ENCODE data around the gene PLK5. TPM values are rescaled to one million over a fixed set of nuclear protein-coding genes. Genes with fewer than 3 reads are reported as not detected.

Gene PLK5
- total and polyA plus RNA-seq, 4 donors = 0.03 TPM; not detected in 3

DNA sequence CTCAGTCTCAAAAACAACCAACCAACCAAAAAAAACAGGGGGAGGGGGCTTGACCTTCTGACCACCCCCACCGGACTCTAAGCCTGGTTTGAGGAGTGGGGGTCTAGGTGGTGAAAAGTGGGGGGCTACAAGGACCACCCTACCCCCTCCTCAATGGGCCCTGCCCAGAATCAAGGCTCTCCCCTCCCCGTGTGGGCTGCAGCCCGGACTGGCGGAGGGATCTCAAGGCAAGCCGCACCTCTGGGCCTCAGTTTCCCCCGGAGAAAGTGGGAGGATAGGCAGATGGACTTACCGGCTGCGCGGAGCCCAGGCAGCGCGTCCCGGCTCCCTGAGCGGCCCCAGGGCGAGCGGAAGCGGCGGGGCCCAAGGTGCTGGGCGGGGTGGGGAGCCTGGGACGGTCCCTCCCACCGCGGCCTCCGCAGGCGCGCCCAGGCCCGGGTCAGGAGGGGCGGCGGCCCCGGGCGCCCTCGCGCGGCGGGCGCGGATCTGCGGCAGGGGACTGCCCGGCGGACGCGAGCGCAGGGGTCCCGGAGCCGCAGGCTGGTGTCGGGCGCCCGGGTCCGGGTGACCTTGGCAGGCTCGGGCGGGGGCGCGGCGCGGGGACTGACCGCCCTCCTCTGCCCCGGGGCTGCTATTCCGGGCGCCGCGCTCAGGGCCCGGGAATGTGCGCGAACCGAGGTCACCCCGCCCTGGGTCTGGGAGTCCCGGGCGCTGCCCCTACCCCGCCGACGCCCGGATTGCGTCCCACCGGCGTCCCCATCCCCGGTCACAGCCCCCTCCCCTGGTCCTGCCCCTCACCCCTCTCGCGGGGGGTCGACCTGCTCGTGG lies 11.0 kb upstream of the PLK5 start, which contains the start of gene ADAMTSL5 (continued):
- TF ChIP-seq EGR1 (IDR thresholded peaks at IDR 0.05; ENCODE audit: low read depth in 2 of 2) (no peak), FOXA2 (IDR thresholded peaks at IDR 0.05) (no peak), HNF4G (IDR thresholded peaks at IDR 0.05) (no peak)

DNA sequence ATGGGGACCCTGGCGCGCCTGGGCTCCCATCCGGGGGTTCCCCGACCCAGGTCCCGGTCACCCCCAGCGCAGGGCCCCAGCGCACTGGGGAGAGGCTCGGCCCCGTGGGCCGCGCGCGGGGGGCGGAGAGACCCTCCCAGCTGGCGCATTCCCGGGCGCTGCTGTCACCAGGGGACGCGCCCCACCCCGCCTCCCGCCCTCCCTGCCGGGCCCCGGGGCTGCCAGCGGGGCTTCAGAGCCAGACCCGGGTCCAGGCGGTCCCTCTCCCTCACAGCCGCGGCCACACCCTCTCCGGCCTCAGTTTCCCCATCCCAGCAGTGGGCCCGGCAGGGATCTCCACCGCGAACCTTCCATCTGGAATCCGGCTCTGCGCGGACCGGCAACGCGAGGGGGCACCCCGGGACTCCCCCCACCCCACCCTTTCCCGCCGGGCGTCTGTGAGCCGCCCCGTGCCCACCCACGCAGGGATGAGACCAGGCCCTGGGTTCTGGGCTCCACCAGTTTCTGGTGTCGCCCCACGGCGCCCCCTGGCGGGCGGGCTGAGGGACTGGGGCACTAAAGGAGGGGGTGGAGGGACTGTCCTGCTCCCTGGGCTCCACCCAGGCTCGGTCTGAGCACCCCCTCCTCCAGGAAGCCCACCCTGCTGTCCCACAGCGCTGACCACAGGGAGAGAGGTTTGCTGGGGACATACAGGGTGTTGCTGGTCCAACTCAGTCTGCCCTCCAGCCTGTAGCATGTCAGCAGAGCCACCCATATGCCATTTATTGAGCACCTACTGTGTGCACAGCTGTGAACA lies 10.2 kb upstream of the PLK5 start:
- H3K4me3 ChIP-seq (ENCODE audit: low read depth in 1 of 3, low read length in 3 of 3) = peak overlapping the region in 1 of 3 donors; percentile 40
- H3K9ac ChIP-seq (ENCODE audit: low read depth in 1 of 2, low read length in 2 of 2) = no peak overlapping the region
- H3K36me3 ChIP-seq (ENCODE audit: control insufficient read depth in 4 of 4, insufficient read depth in 3 of 4, low read depth in 1 of 4, low read length in 3 of 4) = no peaks in the 10 kb centered on the region
- H3K4me1 ChIP-seq (ENCODE audit: control insufficient read depth in 4 of 4, insufficient read depth in 4 of 4, low read length in 3 of 4) = peaks cover 0 to 17% (median 7%) of the 10 kb centered on the region in 4 donors
- no peaks in the 10 kb centered on the region for H3K9me3 ChIP-seq (ENCODE audit: control insufficient read depth in 4 of 4, low read length in 3 of 4)
- peak; percentile 66 for DNase-seq (ENCODE audit: low spot score)
- TF ChIP-seq JUND (IDR thresholded peaks at IDR 0.05) (no peak), GABPA (IDR thresholded peaks at IDR 0.05 in 1 of 2, conservative IDR thresholded peaks at IDR 0.05 in 1 of 2) (no peak), RAD21 (IDR thresholded peaks at IDR 0.05) (peak; percentile 64 to 79)
- TF ChIP-seq, protein P1, sequence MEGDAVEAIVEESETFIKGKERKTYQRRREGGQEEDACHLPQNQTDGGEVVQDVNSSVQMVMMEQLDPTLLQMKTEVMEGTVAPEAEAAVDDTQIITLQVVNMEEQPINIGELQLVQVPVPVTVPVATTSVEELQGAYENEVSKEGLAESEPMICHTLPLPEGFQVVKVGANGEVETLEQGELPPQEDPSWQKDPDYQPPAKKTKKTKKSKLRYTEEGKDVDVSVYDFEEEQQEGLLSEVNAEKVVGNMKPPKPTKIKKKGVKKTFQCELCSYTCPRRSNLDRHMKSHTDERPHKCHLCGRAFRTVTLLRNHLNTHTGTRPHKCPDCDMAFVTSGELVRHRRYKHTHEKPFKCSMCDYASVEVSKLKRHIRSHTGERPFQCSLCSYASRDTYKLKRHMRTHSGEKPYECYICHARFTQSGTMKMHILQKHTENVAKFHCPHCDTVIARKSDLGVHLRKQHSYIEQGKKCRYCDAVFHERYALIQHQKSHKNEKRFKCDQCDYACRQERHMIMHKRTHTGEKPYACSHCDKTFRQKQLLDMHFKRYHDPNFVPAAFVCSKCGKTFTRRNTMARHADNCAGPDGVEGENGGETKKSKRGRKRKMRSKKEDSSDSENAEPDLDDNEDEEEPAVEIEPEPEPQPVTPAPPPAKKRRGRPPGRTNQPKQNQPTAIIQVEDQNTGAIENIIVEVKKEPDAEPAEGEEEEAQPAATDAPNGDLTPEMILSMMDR (IDR thresholded peaks at IDR 0.05; ENCODE audit: low read depth, low read length, missing input control) = peak; percentile 67
- no peak overlapping the region for H3K27ac ChIP-seq (ENCODE audit: low read depth in 1 of 2, low read length in 2 of 2)
- WGBS = 8% methylated on average over 52 of the region's 52 CpGs
- peaks cover 0 to 3% (median 0%) of the 10 kb centered on the region in 4 donors for H3K27me3 ChIP-seq (ENCODE audit: control insufficient read depth in 4 of 4, insufficient read depth in 4 of 4, low read length in 3 of 4)

DNA sequence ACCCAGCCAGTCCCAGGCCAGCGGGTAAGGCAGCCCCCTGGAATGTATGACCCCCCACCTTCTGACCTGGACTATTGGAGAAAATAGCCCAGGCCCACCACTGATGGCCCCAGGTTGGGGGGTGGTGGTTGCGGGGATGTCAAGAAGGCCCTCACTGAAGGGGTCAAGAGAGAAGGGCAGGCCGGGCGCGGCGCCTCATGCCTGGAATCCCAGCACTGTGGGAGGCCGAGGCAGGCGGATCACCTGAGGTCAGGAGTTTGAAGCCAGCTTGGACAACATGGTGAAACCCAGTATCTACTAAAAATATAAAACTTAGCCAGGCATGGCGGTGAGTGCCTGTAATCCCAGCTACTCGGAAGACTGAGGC lies 9.6 kb upstream of the PLK5 start:
- H3K9me3 ChIP-seq (ENCODE audit: control insufficient read depth in 4 of 4, low read length in 3 of 4) = no peaks in the 10 kb centered on the region
- peaks cover 0 to 3% (median 0%) of the 10 kb centered on the region in 4 donors for H3K27me3 ChIP-seq (ENCODE audit: control insufficient read depth in 4 of 4, insufficient read depth in 4 of 4, low read length in 3 of 4)
- H3K9ac ChIP-seq (ENCODE audit: low read depth in 1 of 2, low read length in 2 of 2) = no peak overlapping the region
- H3K4me3 ChIP-seq (ENCODE audit: low read depth in 1 of 3, low read length in 3 of 3) = no peak overlapping the region
- no peak overlapping the region for H3K27ac ChIP-seq (ENCODE audit: low read depth in 1 of 2, low read length in 2 of 2)
- WGBS = 72% methylated on average over 10 of the region's 10 CpGs
- TF ChIP-seq, protein P1 (IDR thresholded peaks at IDR 0.05; ENCODE audit: low read depth, low read length, missing input control) = no peak
- TF ChIP-seq SP1 (IDR thresholded peaks at IDR 0.05) (no peak), GABPA (IDR thresholded peaks at IDR 0.05 in 1 of 2, conservative IDR thresholded peaks at IDR 0.05 in 1 of 2) (no peak)
- DNase-seq (ENCODE audit: low spot score) = no peak
- H3K36me3 ChIP-seq (ENCODE audit: control insufficient read depth in 4 of 4, insufficient read depth in 3 of 4, low read depth in 1 of 4, low read length in 3 of 4) = no peaks in the 10 kb centered on the region
- H3K4me1 ChIP-seq (ENCODE audit: control insufficient read depth in 4 of 4, insufficient read depth in 4 of 4, low read length in 3 of 4) = peaks cover 0 to 17% (median 7%) of the 10 kb centered on the region in 4 donors
